Activated CD4-positive, CD25-positive, alpha-beta regulatory T cell treated with anti-CD3 and anti-CD28 coated beads, Interleukin-2, amount 50 U/mL, for 72 hours (primary cell): ENCODE data around the gene SULT1E1.
"Not testable (repeated sequence)": the region's sequence is repeated elsewhere in the genome, so short reads cannot be mapped to it uniquely, and the experiment has no call there.

Source experiments
- DNase-seq: peaks from one replicate; pipeline ENCODE4 v3.0.0; 2021

The SULT1E1 gene

DNA sequence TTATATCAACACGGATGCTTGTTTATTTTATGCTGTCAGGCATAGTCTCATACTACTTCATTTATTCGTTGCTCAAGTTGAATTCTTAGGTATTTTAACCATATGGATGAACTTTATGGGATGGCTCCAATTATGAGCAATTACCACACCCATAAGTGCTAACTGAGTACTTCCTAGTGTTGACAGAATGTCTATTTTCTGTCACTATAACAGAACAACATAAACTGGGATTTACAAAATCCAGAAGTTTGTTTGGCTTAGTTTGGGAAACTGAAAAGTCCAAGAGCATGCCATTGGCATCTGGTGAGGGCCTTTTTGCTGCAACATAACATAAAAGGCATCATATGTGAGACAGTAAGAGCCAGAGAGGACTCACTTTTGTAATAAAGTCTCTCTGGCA, 21.0 kb downstream of the SULT1E1 start:
- no peak for DNase-seq

DNA sequence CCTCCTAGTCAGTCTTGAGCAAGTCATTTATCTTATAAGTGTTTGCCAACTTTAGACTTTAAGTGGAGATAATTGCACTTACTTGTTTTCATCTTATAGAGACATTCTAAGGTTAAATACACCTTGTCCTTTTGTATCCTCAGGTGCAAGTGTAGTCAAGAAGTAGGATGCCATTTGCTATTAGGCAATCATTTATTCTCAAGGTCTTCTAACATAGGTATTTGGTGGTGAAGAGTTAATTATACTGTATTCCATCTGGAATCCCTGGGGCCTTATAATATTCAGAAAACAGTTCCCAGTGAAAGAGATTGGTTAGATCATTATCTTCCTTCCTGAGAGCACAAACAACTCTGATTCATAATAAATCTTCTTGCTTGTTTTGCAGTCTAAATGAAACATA, 23.7 kb downstream of the SULT1E1 start:
- DNase-seq = no peak

DNA sequence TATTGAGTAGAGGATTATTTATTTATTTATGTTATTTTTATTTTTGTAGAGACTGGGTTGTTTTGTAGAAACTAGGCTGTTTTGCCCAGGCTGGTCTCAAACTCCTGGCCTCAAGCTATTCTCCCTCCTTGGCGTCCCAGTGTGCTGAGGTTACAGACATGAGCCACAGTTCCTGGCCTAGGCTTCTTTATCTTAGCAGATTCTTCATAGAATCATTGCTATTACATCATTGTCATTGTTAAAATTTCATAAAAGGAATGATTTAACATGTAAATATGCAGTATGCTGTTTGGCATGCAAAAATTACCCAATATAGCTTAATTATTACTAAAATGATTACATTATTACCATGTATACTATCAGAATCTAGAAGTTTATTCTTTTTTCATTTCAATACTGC, 24.2 kb downstream of the SULT1E1 start:
- no peak for DNase-seq

DNA sequence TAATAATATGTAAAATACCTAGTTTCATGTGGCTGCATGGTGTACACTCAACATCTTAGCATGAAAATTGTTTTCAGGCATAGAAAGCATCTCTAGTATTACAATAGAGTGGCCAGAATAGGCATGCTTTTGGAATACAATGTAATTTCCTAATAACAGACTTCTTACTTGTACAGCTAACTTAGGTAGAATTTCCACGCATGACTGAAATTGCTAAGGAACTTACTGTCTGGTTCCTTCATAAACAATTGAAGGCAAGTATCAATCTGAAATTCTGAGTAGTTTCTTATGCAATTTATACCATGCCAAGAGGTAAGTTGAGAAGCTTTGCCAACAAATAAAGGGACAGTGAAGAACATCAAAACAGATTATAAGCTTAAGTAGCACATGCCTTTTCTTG, 26.7 kb downstream of the SULT1E1 start:
- DNase-seq = no peak

DNA sequence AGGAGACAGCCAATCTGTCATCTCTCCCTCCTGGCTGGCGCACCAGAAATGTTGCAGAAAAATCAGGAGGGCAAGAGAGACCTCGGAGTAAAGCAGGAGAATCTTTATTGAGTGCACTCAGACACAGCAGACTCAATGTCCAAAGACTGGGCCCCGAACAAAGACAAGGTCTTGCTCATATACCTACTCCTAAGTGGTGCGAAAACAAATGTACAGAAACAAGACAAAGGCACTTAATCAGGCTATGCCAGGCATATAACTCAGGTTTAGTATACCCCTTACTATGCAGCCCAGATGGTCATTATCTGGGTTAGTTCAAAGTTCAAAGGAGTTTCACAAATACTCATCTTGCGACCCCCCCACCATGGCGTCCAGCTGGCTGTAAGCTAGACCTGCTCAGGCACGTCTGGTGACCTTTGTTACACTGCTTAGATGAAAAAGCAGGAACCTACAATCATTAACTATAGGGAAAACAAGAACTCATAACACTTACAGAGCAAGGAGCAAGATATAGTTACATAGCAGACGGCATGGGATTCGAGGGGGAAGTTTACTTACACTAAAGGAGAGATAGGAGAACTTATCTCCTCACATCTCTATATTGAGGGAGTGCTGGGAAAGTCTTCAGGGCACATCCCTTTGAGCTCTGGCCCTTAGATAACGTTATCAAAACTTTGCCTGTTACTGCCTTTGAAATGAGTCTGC, 27.5 kb downstream of the SULT1E1 start:
- DNase-seq = no peak

DNA sequence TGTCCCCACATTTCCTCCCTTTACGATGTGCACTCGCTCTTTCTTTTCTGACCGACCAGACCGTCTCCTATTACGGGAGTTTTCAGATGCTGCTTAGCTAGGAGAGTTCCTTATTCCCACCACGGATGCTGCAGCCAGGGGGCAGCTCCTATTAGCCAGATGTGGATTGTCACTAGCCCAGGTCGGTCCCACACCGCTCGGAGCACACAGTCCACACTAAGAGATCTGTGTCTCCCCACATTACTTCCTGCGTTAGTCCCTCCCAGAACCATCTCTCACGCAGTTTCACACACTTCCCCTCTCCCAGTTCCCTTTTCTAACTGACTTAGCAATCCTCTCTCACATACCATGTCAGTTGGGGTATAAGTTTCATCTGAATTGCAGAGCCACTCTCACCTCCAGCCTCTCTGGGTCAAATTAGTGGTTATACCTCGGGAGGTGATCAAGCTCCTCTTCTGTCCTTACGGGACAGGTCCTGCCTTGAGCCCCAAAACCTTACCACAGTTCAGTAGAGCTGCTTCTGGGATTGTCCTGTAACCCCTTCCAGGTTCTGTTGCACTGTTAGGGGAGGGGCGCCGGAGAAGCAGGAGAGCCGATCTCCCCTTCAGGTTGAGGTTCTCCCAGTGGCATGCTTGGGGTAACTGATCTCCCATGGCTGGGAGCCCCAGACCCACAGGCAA, 28.2 kb downstream of the SULT1E1 start:
- no peak for DNase-seq

DNA sequence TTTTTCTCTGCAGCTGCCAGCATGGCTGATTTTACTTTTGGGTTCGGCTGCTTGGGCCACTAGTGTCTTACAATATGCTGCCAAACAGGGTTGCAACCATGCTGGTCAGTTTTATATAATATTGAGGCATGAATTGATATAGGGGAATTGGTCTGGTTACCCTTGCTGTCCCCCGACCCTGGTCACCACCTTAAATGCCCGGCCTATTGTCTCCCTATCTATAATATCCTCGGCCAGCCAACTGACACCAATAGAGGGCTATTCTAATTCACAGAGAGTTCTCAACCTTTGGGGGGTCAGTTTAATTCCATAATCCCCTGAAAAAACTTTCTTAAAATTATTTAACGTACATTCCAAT, 28.7 kb downstream of the SULT1E1 start:
- DNase-seq = no peak

DNA sequence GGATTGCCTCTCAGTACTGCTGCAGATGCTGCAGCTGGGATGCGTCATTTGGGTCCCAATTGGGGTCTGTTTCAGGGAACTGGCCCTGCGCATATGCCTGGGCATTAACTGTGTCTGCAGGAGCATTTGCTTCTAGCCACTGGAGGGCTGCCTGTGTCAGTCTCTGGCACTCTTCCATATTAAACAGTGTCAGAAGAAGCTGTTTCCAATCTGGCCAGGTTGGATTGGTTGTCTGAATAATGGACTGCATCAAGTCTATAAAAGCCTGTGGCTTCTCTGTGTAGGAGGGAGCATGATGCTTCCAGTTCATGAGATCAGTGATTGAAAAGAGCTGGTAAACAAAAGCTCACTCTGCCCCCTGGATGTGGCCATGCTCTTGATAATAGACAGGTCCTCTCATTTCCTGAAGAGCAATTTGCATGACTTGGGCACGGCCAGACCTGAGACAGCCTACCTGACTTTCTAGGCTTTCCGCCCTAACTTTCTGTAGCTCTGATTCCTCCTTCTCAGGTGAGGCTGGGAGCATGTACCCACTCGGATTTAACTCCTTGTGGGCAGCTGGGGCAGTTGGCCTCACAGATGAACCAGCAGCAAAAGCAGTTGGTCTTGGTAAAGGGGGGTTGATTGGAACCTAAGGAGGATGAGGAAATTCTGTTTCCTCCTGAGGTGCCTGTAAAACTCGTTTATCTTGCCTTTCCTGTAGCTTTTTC, 29.2 kb downstream of the SULT1E1 start:
- DNase-seq = no peak

DNA sequence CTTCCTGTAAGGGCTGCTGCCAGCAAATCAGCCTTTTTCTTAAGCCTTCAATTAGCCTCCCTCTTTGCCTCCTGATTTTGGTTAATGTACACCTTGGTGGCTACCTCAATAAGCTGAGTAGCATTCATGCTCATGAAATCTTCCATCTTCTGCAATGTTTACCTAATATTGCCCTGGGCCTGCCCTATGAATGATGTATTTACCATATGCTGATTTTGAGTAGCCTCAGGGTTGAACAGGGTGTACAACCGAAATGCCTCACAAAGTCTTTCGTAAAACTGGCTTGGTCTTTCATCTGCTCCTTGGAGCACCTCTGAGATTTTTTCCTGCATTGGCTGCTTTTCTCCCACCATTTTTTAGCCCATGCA, 29.8 kb downstream of the SULT1E1 start:
- DNase-seq = no peak

DNA sequence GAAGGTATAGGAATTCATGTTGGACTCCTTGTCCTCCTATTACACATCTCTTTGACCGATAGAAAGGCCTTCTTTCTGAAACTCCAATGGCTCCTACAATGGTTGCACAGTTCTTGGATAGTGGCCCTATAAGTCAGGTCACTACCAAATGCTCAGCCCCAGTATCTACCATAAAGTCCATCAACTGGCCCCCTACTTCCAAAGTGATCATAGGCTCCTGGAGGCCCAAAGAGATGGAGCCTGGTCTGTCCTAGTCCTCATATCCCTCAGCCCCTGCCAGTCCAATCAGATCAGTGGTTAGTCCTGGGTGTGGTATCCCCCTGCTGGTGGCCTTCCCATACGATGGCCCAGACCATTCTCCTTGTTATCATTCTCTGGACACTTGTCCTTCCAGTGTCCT, 30.3 kb downstream of the SULT1E1 start:
- DNase-seq = no peak

DNA sequence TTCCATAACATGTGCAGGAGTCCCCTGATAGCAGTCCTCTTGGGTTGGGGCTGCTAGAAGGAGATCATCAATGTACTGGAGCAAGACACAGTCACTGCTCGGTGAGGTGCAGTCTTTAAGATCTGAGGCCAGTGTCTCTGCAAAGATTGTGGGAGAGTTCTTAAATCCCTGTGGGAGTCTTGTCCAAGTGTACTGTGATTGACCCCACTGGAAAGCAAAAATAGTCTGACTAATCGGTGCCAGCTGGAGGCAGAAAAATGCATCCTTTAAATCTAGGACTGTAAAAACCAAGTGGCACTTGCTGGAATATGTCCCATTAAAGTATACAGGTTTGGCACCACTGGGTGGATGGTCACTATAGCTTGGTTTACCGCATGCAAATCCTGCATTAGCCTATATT, 31.1 kb downstream of the SULT1E1 start:
- no peak for DNase-seq

DNA sequence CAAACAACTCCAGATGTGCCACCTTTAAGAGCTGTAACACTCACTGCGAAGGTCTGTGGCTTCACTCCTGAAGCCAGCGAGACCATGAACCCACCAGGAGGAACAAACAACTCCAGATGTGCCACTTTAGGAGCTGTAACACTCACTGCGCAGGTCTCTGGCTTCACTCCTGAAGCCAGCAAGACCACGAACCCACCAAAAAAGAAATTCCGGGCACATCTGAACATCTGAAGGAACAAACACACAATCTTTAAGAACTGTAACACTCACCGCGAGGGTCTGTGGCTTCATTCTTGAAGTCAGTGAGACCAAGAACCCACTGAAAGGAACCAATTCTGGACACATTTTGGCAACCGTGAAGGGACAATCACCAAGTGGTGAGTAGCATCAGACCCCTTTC, 34.9 kb downstream of the SULT1E1 start:
- not testable (repeated sequence) for DNase-seq

DNA sequence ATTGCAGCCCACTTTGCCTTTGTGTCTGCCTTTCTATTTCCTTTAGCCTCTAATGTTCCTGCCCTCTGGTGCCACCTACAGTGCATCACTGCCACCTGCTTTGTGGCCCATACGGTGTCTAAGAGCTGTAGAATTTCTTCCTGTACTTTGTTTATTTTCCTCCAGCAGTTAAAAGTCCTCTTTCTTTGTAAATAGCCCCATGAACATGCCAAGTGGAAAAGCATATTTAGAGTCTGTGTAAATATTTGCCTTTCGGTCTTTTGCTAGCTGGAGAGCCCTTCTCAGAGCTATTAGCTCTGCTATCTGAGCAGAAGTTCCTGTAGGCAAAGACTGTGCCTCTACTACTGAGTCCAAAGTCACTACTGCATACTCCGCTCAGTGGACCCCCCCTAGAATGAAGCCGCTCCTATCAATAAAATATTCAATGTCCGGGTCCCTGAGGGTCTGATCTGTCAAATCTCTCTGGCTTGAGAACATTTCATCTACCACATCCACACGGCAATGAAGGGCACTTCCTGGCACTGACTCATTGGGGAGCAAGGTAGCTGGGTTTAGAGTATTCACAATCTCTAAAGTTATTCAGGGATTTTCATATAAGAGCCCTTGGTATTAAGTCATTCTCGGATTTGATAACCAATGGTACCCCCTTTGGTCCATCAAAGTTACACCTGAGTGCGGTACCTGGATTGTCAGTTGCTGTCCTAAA, 36.3 kb downstream of the SULT1E1 start:
- DNase-seq = no peak

DNA sequence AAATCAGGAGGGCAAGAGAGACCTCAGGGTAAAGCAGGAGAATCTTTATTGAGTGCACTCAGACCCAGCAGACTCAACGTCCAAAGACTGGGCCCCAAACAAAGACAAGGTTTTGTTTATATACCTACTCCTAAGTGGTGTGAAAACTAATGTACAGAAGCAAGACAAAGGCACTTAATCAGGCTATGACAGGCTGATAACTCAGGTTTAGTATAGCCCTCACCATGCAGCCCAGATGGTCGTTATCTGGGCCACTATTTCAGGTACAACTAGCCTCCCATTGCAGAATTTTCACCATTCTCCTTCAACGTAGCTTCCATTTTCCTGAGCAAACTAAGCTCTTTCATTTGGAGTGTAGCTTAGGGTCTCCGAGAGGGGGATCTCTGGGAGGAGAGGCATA, 36.9 kb downstream of the SULT1E1 start:
- DNase-seq = no peak

DNA sequence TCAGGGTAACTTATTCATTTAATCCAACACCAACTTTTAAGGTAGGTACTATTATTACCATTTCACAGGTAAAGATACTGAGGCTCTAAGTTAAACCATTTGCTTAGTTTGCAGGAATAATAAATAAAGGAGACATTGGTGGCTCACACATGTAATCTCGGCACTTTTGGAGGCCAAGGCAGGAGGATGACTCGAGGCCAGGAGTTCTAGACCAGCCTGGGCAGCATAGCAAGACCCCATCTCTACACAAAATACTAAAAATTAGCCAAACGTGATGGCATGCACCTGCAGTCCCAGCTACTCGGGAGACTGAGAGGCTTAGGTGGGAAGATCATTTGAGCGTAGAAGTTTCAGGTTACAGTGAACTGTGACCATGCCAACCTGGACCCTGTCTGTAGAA, 37.7 kb downstream of the SULT1E1 start:
- no peak for DNase-seq

DNA sequence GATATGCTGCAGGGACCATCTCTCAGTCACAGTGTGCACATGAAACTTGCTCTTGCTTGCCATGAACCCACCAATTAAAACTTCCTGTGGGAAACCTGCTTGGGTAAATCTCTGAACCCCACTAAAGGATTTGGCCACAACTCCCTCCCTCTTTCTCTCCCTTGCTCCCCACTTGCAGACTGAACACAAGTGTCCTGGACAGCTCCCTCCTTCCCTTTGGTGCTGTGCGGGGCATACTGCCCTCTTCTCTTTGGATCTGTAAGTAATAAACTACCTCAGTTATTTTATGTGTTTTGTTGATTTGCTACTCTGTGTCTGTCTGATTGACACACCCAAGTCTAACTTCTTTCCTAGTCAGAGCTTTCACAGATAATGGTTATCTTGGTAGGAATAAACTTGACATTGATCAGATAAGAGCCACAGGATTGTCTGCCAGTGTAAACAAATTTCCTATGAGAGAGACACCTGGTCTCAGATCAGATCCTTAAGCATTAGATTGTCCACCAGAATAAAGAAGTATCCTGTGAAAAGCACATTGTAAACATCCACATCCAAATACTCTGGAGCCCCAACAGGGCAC, 41.8 kb downstream of the SULT1E1 start:
- DNase-seq = no peak

DNA sequence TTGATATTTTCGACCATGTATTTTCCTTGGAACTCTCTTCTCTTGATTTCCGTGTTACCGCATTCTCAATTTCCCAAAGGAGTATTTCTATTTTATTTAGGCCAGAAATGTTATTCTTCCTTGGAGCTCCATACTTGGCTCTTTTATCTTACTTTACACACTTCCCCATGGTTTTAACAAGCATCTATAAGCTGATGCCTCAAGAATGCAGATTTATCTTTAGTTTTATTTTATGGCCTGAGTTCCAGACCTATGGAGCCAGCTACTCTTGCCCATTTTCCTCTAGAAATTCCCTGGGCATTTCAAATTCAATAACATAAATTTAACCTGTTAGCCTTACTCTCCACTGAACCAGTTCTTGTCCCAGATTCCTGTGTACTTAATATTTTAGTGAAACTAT, 43.7 kb downstream of the SULT1E1 start:
- DNase-seq = no peak

DNA sequence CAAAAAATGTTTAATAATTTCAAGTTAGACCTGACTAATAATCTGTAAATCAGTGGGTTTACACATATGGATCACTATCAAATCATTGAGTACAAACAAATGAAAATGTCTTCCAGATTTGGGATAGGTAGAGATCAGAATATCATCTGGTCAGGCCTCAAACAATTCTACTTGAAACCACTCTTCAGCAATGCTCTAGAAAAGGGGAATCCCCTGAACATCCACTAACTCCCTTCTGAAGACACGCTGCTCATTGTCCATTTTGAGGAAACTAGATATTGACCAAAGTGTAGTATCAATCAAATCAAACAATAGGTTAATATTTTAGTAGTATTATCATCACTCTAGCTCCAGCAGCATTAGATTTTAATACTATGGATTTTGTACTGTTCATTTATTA, 46.3 kb downstream of the SULT1E1 start:
- DNase-seq = no peak

DNA sequence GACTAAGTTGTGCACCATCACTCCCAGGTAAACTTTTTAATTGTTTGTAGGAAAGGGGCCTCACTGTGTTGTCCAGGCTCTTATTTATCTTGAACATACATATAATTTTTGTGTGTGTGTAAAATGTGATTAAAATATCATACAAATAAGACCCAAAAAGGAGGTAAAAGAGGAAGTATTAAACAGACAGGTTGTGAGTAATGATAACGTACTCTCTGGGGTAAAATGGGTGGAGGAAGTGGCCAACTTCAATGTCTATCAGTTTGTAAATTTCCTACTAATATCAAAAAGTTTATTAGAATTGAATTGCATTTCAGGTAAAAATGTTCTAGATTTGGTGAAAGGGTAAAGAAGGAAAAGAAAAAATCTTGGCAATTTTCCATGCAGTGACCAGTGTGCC, 48.8 kb downstream of the SULT1E1 start:
- no peak for DNase-seq

DNA sequence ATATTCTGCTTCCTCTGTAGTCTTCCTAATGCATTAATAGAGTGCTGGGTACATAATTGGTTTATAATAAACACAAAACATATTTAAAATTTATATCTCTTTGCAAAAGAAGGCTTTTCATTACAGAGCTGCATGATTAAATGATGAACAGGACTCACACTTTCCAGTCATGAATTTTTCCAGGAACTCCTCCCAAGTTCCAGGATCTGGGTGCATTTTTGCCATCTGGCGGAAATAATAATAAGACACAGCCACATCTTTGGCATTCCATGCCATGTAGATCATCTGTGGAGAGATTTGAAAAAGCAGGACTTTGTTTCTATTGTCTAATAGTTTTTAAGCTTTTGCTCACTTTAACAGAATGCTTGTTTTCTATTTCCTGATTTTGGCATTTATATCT, 59.3 kb downstream of the SULT1E1 start:
- DNase-seq = no peak

DNA sequence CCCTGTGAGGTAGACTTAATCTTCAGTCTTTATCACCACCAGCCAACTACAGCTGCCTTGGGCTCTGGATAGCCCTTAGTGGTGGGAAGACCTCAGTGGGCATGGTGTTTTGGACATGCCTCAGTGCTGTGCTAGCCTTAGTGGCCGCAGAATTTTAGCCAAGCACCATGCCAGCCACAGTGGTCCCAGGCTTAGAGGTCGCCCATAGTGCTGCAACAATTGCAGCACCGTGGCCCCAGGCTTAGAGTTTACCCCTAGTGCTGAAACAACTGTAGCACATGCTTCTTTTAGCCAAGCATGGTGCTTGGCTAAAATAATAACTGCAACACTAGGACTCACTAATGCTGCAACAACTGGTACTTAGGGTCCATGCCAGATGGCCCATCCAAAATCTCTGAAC, 60.6 kb downstream of the SULT1E1 start:
- DNase-seq = no peak

DNA sequence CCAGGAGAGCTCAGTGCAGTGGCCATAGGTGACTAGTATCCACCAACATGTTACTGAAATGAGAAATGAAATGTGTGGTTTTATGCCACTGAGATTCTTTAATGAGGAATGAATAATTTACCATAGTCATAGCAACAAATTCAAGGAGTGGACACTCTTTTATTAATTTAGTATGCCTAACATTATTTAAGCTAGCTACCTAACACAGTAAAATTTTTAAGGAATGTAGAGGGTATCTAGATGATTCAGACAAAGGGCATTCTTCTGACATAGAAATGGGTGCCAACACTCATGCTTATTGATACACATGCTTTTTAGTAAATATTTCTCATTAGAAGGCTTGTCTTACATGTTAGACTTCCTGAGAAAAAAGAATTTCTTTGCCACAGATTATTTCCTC, 66.2 kb downstream of the SULT1E1 start:
- DNase-seq = no peak
